ENCODE data around the gene PTPN18.
A peak's percentile ranks its signal among the peaks of the same experiment; 100 is the strongest.

Gene PTPN18

DNA sequence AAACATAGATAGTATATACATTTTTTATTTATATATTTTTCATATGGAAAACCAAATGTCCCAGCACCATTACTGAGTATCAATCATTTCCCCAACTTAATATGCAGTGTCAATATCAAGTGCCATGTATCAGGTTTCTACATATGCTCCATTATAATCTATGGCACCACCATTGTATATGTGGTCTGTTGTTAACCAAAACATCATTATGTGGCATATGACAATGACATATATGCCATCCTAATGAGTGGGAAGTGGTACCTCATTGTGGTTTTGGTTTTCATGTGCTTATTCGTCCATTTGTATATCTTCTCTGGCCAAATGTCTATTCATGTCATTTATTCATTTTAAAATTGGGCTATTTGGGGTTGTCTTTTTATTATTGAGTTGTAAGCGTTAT lies 9.2 kb downstream of the PTPN18 start:
- ATAC-seq = no peak
- DNase-seq = no peak

DNA sequence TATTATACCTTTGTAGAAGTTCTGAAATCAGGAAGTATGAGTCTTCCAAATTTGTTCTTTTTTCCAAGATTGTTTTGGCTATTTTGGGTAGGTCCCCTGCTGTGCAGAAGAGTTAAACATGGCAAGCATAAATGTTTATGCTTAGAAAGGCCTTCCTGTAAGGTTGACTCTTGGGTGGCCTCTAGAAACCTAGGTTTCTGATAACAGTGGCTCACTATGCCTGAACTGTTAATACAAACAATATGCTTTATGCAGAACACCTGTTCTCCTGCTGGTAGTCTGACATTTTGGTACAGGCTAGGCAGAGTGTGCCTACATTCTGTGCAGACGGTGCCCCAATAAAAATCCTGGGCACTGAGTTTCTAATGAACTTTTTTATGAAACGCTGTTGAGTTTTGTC lies 10.1 kb downstream of the PTPN18 start:
- DNase-seq = no peak
- ATAC-seq = no peak

DNA sequence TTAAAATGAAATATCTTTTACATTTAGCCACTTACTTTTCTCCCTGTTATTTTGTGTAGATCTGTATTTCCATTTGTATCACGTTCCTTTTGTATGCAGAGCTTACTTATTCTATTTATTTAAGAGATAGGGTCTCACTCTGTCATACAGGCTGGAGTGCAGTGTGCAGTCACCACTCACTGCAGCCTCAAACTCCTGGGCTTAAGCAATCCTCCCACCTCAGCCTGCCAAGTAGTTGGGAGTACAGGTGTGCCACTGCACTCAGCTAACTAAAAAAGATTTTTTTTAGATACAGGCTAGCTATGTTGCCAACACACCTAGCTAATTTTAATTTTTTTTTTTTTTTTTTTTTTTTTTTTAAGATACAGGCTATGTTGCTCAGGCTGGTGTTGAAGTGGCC lies 10.9 kb downstream of the PTPN18 start:
- DNase-seq = no peak
- ATAC-seq = no peak

DNA sequence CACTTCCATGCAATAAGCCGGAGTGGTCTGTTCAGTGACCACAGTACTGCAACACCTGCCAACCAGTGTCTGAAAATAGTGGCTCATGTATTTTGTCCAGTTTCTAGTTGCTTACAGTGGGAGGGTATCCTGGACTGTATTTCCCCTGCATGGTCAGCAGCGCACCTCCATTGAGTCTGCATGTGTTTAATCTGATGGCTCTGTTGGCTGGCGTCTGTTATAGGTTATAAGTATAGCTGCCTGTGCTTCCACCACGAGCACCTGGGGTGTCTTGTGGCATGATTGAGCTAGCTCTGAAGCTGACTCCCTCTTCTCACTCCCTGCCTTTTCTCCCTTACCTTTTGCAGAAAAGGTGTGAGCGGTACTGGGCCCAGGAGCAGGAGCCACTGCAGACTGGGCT lies 12.9 kb downstream of the PTPN18 start:
- no peak for ATAC-seq
- no peak for DNase-seq

DNA sequence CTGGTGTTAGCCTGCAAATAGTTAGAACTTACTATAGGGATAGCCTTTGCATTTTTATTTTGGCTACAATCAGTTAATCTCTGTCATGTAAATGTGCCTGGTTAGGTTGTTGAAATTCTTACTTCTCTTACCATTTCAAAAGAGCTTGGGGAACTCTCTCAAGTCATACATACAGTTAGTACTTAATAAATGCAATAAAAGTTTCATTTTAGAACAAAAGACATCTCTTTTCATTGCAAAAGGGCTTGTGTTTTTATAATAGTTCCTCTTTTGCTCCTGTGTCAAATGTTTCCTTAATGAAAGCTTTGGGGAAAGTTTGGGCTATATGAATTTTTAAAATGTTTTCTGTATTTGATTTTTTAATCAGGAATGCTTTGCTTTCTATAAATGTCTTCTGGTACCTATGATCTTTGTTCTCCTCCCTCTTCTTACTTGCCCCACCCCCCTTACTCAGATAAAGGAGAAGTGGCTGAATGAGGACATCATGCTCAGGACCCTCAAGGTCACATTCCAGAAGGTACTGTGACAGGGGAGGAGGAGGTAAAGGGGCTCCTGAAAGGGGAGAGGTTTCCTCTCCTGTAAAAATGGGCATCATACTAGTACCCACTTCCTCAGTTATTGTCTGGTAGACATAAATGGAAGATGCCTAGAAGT lies 13.6 kb downstream of the PTPN18 start:
- ATAC-seq (no peak), DNase-seq (no peak)

DNA sequence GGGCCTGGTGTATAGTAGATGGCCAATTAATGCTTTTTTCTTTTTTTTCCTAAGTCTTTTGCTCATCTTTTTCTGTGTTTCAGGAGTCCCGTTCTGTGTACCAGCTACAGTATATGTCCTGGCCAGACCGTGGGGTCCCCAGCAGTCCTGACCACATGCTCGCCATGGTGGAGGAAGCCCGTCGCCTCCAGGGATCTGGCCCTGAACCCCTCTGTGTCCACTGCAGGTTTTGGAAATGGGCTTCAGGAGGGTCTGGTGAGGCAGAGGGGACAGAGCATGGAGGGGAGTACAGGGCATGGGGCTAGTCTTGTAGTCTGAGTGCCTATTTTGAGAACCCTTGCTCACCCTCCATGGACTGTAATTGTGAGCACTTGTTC lies 14.1 kb downstream of the PTPN18 start:
- ATAC-seq = no peak

DNA sequence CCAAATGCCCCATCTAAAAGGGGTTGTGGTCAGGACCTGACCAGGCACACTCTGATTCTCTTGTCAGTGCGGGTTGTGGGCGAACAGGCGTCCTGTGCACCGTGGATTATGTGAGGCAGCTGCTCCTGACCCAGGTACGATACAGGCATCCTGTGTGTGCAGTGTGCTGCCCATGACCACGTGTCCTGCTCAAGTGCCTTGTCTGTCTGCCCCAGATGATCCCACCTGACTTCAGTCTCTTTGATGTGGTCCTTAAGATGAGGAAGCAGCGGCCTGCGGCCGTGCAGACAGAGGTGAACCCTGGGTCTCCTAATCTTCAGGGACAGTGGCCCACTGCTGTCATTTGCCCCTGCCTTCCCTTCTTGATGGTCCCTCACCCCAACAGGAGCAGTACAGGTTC lies 14.6 kb downstream of the PTPN18 start:
- DNase-seq (peak; percentile 42), ATAC-seq (peak; percentile 30)

More for the DNA sequence above, 14.1 kb downstream of the PTPN18 start:
- no peak for DNase-seq

DNA sequence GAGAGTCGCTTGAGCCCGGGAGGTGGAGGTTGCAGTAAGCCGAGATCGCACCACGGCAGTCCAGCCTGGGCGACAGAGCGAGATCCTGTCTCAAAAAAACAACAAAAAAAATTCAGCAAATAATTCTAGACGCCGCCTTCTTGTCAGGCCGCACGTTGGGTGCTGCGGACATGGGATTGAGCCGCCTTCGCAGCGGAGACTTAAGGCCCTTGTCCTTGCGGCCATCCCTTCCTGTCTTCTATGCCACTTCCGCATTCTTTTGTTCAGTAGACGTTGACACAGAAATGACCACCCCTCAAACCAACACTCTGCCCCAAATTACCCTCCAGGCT lies 15.8 kb downstream of the PTPN18 start:
- ATAC-seq = no peak
- DNase-seq = peak; percentile 21

DNA sequence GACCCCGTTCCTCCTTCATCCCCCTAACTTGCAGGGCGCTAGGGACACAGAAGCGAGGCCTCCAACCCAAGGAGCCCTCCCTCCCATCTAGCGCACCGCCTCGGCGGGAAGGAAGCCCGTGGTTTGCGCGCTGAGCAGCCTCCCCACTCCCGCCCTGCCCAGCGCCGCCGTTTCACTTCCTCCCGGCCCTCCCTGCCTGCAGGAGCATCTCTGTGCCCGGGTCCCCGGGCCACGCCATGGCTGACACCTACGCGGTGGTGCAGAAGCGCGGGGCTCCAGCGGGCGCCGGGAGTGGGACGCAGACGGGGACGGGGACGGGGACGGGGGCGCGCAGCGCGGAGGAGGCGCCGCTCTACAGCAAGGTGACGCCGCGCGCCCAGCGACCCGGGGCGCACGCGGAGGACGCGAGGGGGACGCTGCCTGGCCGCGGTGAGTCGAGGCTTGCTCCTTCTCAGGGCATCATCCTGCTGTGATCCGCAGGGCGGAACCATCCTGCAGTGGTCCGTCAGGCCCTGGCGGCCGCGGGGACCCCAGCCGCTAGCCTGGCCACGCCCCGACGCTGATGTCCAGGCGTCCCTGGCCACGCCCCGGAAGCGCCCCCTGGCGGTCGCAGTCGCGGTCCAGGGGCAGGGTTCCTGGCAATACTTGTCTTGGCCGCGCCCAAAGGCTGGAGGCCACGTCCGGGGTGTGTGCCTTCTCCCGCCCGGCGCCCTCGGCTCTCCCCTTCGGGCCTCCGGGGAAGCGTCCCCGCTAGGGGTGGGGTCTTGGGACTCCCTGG lies 16.4 kb downstream of the PTPN18 start:
- peak; percentile 92 for DNase-seq
- peak; percentile 83 for ATAC-seq

DNA sequence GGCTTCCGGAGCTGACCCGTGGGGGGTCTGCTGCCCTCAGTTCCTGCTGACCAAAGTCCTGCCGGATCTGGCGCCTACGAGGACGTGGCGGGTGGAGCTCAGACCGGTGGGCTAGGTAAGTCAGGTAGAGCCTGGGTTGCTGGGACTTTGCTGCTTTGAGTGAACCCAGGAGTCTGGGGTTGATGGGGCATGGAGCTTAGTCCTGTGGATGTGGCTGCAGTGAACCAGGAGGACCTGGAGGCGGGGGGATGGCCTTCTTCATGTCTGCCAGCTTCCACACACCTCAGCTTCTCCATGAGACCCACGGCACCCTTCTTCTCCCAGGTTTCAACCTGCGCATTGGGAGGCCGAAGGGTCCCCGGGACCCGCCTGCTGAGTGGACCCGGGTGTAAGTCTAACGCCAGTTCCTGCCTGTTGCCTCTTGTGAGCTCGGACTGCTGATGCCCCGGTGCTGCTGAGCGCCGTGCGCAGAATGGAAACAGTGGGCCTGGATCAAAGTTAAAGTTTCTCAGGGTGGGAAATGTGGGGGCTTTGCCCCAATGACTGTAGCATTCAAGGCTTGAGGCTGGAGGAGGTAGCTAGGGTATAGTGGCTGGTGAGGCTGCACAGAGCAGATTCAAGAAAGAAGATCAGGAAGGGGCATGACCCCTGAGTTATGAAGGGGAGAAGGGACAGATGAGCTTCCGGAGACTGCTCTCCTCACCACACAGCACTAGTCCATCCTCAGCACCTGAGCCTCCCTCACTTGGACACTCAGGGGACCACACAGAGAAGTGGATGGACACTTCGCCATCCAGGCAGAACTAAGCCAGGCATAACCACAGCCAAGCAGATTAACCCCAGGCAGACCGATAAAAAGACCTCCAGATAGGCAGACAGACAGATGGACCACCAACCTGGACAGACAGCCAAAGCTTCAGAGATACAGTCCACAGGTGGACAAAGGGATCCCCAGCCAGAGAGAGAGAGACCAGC lies 17.3 kb downstream of the PTPN18 start:
- ATAC-seq = no peak
- DNase-seq = no peak

DNA sequence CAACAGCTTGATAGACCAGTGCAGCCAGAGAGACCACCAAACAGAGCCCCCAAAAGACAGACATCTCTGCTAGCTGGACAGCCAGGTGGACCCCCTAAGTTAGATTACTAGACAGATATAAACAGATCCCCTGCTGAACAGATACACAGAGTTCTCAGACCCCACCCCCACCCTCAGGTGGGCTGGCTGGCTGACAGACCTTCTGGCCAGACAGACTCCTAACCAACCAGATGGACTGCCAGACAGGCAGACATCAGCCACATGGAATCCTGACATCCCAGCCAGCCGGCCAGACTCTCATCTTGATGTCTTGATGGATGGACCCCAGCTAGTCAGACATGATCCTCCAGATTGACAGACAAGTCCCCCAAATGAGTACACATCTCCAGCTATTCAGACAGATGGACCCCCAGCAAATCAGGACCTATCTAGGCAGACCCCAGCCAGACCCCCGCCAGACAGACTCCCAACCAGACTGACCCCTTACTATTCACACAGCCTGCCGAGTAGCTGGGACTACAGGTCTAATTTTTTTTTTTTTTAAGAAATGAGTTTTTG lies 18.0 kb downstream of the PTPN18 start:
- ATAC-seq (no peak), DNase-seq (no peak)

DNA sequence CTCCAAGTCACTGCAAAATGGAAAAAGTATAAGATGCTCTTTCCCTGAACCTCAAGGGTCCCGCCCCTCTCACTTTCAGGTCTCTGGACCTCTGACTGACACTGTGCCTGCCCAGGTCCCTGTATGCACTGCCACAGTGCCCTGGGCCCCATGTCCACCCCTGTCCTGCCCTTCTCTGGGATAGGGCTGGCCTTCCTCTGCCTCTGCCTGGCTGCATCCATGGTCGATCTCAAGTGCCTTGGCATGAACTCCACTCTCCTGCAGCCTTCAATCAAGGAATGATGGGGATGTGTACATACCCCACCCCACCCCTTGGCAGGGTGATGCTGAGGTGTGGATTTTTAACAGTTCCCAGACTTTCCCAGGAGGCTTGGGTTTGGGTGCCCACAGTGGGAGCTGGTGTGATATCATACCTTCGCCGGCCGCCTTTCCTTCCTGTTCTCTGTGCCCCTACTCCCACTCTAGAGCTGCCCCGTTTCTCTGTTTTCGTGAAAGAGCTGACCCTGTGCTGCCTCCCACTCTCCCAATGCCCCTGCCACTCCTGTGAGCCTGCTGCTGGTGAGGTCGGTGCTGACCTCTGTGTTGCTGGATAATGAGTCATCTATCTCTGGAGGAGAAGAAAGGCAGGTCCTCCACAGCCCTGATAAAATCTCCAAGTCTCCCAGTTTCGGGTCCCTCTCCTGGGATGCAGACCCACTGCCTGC lies 18.9 kb downstream of the PTPN18 start:
- ATAC-seq = no peak
- DNase-seq = no peak

DNA sequence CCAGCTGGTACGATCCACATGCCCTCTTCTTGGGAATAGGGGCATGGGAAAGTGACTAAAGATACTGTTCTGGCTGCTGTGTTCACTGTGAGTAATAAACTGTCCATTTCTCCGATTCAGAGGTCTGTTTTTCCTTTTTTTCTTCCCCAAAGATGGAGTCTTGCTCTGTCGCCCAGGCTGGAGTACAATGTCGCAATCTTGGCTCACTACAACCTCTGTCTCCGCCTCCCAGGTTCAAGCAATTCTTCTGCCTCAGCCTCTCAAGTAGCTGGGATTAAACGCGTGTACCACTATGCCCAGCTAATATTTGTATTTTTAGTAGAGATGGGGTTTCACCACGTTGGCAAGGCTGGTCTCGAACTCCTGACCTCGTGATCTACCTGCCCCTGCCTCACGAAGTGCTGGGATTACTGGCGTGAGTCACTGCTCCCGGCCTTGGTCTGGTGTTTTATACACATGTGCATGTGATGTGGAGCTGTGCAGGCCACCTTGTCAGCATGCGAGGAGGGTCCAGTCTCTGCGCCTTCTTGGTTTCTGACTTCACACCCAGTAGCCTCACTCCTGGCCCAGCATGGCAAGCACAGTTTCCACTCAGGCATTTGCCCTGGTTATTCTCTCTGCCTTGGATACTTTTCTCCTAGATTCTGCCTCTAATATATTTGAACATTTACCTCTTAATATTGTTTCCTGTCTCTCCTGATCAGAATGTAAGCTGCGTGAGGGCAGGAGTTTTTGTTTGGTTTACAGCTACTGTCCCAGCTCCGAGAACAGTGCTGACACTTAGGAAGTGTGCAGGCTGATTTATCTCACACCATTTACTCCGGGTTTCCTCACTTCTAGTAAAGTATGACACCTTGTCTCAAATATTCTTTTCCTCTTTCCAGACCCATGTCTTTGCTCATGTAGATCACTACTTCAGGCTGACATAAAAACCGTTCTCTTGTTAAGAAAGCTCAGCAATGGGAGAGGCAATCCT lies 19.7 kb downstream of the PTPN18 start:
- no peak for DNase-seq
- no peak for ATAC-seq

DNA sequence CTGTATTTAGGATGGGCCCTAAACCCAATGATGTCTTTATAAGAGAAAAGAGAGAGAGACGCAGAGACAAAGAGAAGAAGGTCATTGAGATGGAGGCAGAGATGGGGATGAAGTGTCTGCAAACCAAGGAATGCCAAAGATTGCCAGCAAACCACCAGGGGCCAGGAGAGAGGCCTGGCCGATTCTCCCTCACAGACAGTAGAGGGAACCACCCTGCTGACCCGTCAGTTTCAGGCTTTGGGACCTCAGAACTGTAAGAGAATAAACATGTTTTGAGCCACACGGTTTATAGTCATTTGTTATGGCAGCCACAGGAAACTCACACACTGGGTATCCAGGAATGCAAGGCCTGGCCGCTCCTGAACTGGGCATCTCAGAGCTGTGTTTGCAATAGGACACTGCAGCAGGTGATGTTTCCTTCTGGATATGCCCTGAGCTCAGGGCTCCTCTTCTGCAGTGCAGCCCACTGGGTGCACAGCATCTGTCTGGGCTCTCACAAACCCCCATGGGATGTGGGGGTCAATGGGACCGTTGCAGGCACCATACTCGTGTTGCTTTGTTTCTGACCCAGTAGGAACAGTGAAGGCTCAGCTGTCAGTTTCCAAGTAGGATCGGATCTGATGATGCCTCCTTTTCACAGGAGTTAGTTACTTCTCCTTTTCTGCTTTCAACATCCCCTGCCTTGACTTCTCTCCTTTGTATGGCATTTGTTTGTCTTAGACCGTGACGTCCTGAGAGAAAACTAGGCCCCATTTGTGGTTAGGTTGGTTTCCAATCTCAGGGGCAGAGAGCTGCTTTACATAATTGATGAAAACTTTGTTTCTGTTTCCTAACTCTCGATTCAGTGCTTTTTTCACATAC lies 20.8 kb downstream of the PTPN18 start:
- ATAC-seq = no peak
- no peak for DNase-seq

DNA sequence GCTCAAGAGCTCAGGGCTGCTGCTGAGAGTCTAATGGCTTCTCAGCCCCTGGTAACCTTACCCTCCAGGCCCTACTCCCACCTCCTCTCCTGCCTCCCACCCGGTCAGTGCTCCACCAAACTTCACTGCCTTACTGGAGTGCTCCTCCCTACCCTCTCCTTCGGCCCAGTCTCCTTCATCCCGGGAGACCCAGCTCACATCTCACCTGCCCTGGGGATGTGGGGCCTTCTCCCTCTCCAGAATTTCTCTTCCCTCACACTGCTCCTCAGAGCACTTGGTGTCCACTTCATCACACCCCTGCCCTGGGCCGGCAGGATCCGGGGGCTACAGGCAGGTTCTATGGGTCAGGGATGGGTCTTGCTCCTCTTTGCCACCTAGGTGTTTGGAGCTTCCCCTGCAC lies 21.6 kb downstream of the PTPN18 start:
- DNase-seq = no peak
- ATAC-seq = no peak

DNA sequence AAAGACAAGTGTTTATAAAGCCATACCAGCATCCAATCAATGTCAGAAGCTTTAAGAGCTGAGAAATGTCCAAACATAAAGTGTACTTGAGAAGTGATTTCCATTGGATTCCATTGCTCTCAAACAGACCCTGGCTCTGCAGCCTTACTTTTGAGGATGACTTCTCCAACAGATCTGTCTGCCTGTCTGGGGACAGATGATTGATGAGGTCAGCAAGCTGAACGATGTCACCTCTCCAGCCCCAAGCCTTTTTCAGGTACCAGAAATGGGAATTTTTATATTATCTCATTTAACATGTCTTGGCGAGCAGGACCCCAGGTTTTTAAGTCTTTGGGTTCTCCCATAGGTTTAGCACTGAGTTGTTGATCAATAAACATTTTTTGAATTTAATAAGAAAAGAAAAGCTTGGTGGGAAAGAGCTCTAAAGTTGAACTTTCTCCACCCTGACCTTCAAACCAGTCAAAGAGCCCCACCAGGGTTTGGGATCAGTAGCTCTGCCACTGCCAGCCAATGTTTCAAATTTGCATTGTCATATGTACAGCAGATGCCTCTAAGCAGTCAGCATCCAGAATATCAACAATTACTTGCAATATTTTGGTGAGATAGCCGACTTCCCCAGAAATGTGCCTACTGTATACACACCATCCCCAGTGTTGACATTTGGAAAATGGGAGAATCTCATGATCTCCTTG lies 22.5 kb downstream of the PTPN18 start:
- ATAC-seq (no peak), DNase-seq (no peak)

DNA sequence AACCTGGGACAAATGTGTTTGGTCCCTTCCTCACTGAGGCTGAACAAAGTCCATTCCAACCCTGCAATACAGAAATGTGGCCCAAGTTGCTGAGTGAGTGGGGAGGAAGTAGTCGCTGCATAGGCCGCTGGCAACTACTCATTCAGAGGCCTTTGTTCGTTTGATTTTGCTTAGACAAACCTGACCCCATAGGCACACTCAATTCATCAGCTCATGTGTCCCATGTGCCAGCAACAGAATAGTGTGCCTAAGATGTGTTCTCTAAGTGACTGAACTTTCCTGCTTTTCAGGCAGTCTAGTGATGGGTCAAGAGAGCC lies 23.0 kb downstream of the PTPN18 start:
- ATAC-seq (no peak), DNase-seq (no peak)

DNA sequence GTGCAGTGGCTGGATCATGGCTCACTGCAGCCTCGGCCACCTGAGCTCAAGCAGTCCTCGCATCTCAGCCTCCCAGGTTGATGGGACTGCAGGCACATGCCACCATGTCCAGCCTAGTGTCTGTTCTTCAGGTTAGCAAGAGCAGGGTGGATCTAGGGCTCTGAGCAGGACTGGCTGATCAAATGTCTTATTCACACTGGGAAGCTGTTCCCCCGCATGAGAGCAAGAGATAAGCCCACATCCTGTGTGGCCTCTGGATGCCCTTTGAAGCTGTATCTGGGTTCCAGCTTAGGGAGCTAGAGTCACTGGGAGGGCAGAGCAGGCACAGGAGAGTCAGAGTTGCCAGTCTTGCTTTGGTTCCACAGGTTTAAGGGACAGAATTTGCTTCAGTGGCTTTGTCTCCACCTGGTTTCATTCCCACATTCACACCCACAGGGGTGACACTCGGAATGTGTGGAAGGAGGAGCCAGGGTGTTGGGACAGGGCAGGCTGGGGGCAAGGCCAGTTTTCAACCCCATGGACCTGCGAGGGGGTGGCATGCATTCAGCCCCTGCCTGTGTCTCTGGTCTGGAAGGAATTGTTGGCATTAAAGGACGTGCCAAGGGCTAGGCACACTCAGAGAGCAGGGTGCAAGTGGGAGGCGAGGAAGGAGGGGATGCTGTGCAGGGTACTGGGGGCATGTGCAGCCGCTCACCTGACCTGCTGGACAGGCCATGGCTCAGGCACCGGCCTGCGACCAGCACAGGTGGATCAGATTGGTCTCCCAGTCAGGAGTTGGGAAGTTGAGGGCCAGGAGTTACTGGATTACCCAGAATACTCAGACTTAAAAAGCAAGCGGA lies 24.5 kb downstream of the PTPN18 start:
- DNase-seq (peak; percentile 37), ATAC-seq (peak; percentile 84)

Data from stimulated activated naive CD8-positive, alpha-beta T cell treated with anti-CD3 and anti-CD28 coated beads, Interleukin-15, Interleukin-2, amounts not matched to agents 100 U/mL and 50 U/mL, for 24 hours (primary cell).